GM12892 (cell line): Measurements from ENCODE around the gene ROR1.

Experiments
- POLR2A ChIP-seq: IDR thresholded peaks from 2 replicates; pipeline ENCODE4 v1.6.1; 2011; ENCODE audit warnings: low read depth, low read length, control low read depth
- POLR2AphosphoS5 ChIP-seq: IDR thresholded peaks from 2 replicates; pipeline ENCODE4 v1.6.1; 2011; ENCODE audit warnings: low read depth, low read length, control low read depth
- TAF1 ChIP-seq: IDR thresholded peaks from 2 replicates; pipeline ENCODE4 v1.6.1; 2011; ENCODE audit warnings: low read depth, mild to moderate bottlenecking, control low read depth, low read length, borderline replicate concordance

GRCh38 chr1:63893976-63894375 lies 120.2 kb downstream of the ROR1 start:
- no peak for TF ChIP-seq POLR2A
- TF ChIP-seq TAF1: no peak
- no peak for TF ChIP-seq POLR2AphosphoS5
